H1 (cell line): Measurements from ENCODE around the gene KRT34. TPM values are rescaled to one million over a fixed set of nuclear protein-coding genes. Genes with fewer than 3 reads are reported as not detected.

Source experiments
- CTCF ChIA-PET: fragments of 300-600 bp; sonication (Branson Sonifier 250); formaldehyde crosslinking; loops from one replicate; lab custom pipeline; 2021; ENCODE audit not compliant: partially characterized antibody; lab: Charles Lee
- POLR2A ChIA-PET: fragments of 300-600 bp; sonication (Branson Sonifier 250); formaldehyde crosslinking; loops from one replicate; lab custom pipeline; 2021; ENCODE audit warnings: inconsistent platforms; ENCODE audit not compliant: partially characterized antibody; lab: Charles Lee
- DNase-seq, 2 experiments: peaks; one replicate each; pipeline versions ENCODE4 v3.0.0 to v3.0.0-alpha.2; 2010 to 2022; ENCODE audit warnings: low spot score in 2 of 2, low read depth in 1 of 2, mixed read lengths in 1 of 2
- FAIRE-seq: peaks from 2 replicates; lab custom pipeline; 2011; peaks lifted over from hg19 to GRCh38; lab: Jason Lieb, UNC
- H2AFZ ChIP-seq: 2 replicates; pipeline ENCODE4 v1.8.1; 2012; ENCODE audit warnings: low read length, inconsistent platforms
- H2AK5ac ChIP-seq: 2 replicates; pipeline ENCODE4 v1.6.1; 2013; ENCODE audit warnings: low read depth, low read length
- H2BK120ac ChIP-seq: replicated peaks from 2 replicates; pipeline ENCODE3; 2013; ENCODE audit warnings: low read depth, low read length, inconsistent platforms
- H2BK12ac ChIP-seq: 2 replicates; pipeline ENCODE4 v1.6.1; 2013; ENCODE audit warnings: low read depth, low read length
- H2BK15ac ChIP-seq: 2 replicates; pipeline ENCODE4 v1.6.1; 2013; ENCODE audit warnings: low read length
- H2BK20ac ChIP-seq: 2 replicates; pipeline ENCODE4 v1.6.1; 2013; ENCODE audit warnings: low read length
- H2BK5ac ChIP-seq: 2 replicates; pipeline ENCODE4 v1.6.1; 2013; ENCODE audit warnings: low read depth, low read length
- H3K14ac ChIP-seq: 2 replicates; pipeline ENCODE4 v1.6.1; 2013; ENCODE audit warnings: inconsistent platforms; ENCODE audit not compliant: insufficient read length
- H3K18ac ChIP-seq: 2 replicates; pipeline ENCODE4 v1.6.1; 2013; ENCODE audit warnings: low read length; ENCODE audit errors: extremely low read depth
- H3K23ac ChIP-seq: 2 replicates; pipeline ENCODE4 v1.6.1; 2013; ENCODE audit warnings: inconsistent platforms; ENCODE audit not compliant: insufficient read length
- H3K23me2 ChIP-seq: 2 replicates; pipeline ENCODE4 v1.6.1; 2013; ENCODE audit warnings: low read depth, low read length
- H3K27ac ChIP-seq: 2 replicates; pipeline ENCODE4 v1.6.1; 2011; ENCODE audit warnings: low read depth, low read length, inconsistent platforms
- H3K27me3 ChIP-seq, 4 experiments: replicated peaks in 1 of 4; 1 replicate in 1 of 4; 2 replicates in 3 of 4; pipeline versions ENCODE4 v1.6.1 to v1.8.1; 2011 to 2013; ENCODE audit warnings: low read length in 3 of 4, mild to moderate bottlenecking in 3 of 4, inconsistent platforms in 2 of 4, mixed read lengths in 2 of 4, moderate library complexity in 1 of 4; ENCODE audit not compliant: control insufficient read depth in 3 of 4, insufficient read depth in 3 of 4; ENCODE audit errors: extremely low read depth in 1 of 4
- H3K36me3 ChIP-seq, 4 experiments: 2 replicates each; pipeline versions ENCODE4 v1.6.1 to v1.8.1; 2011 to 2013; ENCODE audit warnings: mild to moderate bottlenecking in 4 of 4, low read length in 3 of 4, moderate library complexity in 2 of 4, control low read depth in 1 of 4, inconsistent platforms in 1 of 4; ENCODE audit not compliant: insufficient read depth in 4 of 4, control insufficient read depth in 2 of 4
- H3K4ac ChIP-seq: replicated peaks from 2 replicates; pipeline ENCODE3; 2013; ENCODE audit warnings: low read length, low read depth, mixed read lengths, inconsistent platforms; ENCODE audit not compliant: insufficient read length
- H3K4me1 ChIP-seq, 4 experiments: replicated peaks in 1 of 4; 1 replicate in 1 of 4; 2 replicates in 3 of 4; pipeline versions ENCODE4 v1.6.1 to v1.8.1; 2011 to 2013; ENCODE audit warnings: low read length in 3 of 4, inconsistent platforms in 2 of 4, mixed read lengths in 1 of 4; ENCODE audit not compliant: insufficient read depth in 4 of 4, control insufficient read depth in 3 of 4
- H3K4me2 ChIP-seq, 2 experiments: 2 replicates each; pipeline versions ENCODE4 v1.6.1 to v1.8.1; 2011 to 2013; ENCODE audit warnings: low read depth in 2 of 2, low read length in 2 of 2, control low read depth in 1 of 2, inconsistent platforms in 1 of 2, mild to moderate bottlenecking in 1 of 2; ENCODE audit not compliant: insufficient read depth in 1 of 2
- H3K4me3 ChIP-seq, 4 experiments: fragments of 200-600, 300-600 bp in 1 of 4; sonication (generic), shearing (Covaris generic), sonication (Bioruptor Twin) in 1 of 4; 2 replicates each; pipeline versions ENCODE4 v1.5.1 to v1.8.1; 2011 to 2016; ENCODE audit warnings: low read length in 4 of 4, low read depth in 3 of 4, control low read depth in 2 of 4, inconsistent platforms in 2 of 4, mild to moderate bottlenecking in 2 of 4, mixed read lengths in 1 of 4, moderate library complexity in 1 of 4; ENCODE audit not compliant: insufficient read depth in 2 of 4; ENCODE audit errors: extremely low read depth in 1 of 4
- H3K56ac ChIP-seq: replicated peaks from 2 replicates; pipeline ENCODE3; 2013; ENCODE audit warnings: low read depth, mild to moderate bottlenecking, mixed read lengths, low read length, inconsistent platforms; ENCODE audit not compliant: insufficient read length
- H3K79me1 ChIP-seq: 2 replicates; pipeline ENCODE4 v1.6.1; 2013; ENCODE audit warnings: low read depth, low read length, control low read depth
- H3K79me2 ChIP-seq, 2 experiments: 2 replicates each; pipeline versions ENCODE4 v1.6.1 to v1.8.1; 2012 to 2013; ENCODE audit warnings: low read length in 2 of 2, mild to moderate bottlenecking in 2 of 2, inconsistent platforms in 1 of 2; ENCODE audit not compliant: insufficient read depth in 2 of 2, control insufficient read depth in 1 of 2
- H3K9ac ChIP-seq, 4 experiments: replicated peaks in 1 of 4; 1 replicate in 1 of 4; 2 replicates in 3 of 4; pipeline versions ENCODE4 v1.6.1 to v1.8.1; 2011 to 2013; ENCODE audit warnings: low read depth in 3 of 4, low read length in 3 of 4, control low read depth in 2 of 4, mild to moderate bottlenecking in 2 of 4, moderate library complexity in 2 of 4, inconsistent platforms in 1 of 4; ENCODE audit errors: extremely low read depth in 1 of 4
- H3K9me3 ChIP-seq, 2 experiments: 2 replicates each; pipeline versions ENCODE4 v1.6.1 to v1.8.1; 2012 to 2013; ENCODE audit warnings: mild to moderate bottlenecking in 2 of 2, moderate library complexity in 2 of 2, control low read depth in 1 of 2, inconsistent platforms in 1 of 2, low read depth in 1 of 2, low read length in 1 of 2, mixed read lengths in 1 of 2; ENCODE audit not compliant: insufficient read depth in 2 of 2
- H4K20me1 ChIP-seq, 2 experiments: replicated peaks in 1 of 2; 2 replicates each; pipeline versions ENCODE3 to v1.8.1; 2011 to 2013; ENCODE audit warnings: inconsistent platforms in 2 of 2, low read length in 2 of 2, mild to moderate bottlenecking in 1 of 2; ENCODE audit not compliant: insufficient read depth in 2 of 2, control insufficient read depth in 1 of 2
- H4K5ac ChIP-seq: 2 replicates; pipeline ENCODE4 v1.6.1; 2013; ENCODE audit warnings: low read length, low read depth, mixed read lengths, inconsistent platforms; ENCODE audit not compliant: insufficient read length
- H4K8ac ChIP-seq: 2 replicates; pipeline ENCODE4 v1.8.0; 2013; ENCODE audit warnings: mild to moderate bottlenecking, moderate library complexity, low read length, inconsistent platforms; ENCODE audit not compliant: insufficient read depth; ENCODE audit errors: extremely low read depth
- H4K91ac ChIP-seq: replicated peaks from 2 replicates; pipeline ENCODE3; 2013; ENCODE audit warnings: low read length, mixed read lengths, inconsistent platforms; ENCODE audit not compliant: insufficient read length
- ASH2L ChIP-seq: fragments of 200-600, 300-600 bp; sonication (generic); IDR thresholded peaks from one replicate; pipeline ENCODE4 v1.7.1; 2017; ENCODE audit warnings: low read length
- BACH1 ChIP-seq: IDR thresholded peaks from 2 replicates; pipeline ENCODE4 v1.6.1; 2012; ENCODE audit warnings: low read length, improper control_type of control experiment
- CREB1 ChIP-seq: IDR thresholded peaks from 2 replicates; pipeline ENCODE4 v1.6.1; 2012; ENCODE audit warnings: inconsistent platforms
- KDM1A ChIP-seq: fragments of 200-600, 300-600 bp; sonication (generic); IDR thresholded peaks from 2 replicates; pipeline ENCODE4 v1.7.1; 2016; ENCODE audit warnings: mild to moderate bottlenecking, low read length, borderline replicate concordance
- NRF1 ChIP-seq: IDR thresholded peaks from 2 replicates; pipeline ENCODE4 v1.6.1; 2011; ENCODE audit warnings: mild to moderate bottlenecking, low read depth, low read length, improper control_type of control experiment
- POU5F1 ChIP-seq: IDR thresholded peaks from 2 replicates; pipeline ENCODE4 v1.6.1; 2011; ENCODE audit warnings: low read depth, mild to moderate bottlenecking, low read length, moderate library complexity
- SAP30 ChIP-seq: fragments of 300-600 bp; sonication (generic); IDR thresholded peaks from 2 replicates; pipeline ENCODE4 v1.7.1; 2012; ENCODE audit warnings: low read length, moderate library complexity, mild to moderate bottlenecking, inconsistent platforms; ENCODE audit not compliant: insufficient read depth, insufficient replicate concordance
- SIN3A ChIP-seq, 2 experiments: IDR thresholded peaks in 1 of 2; conservative IDR thresholded peaks in 1 of 2; 2 replicates each; pipeline ENCODE4 v1.6.1; 2011 to 2012; ENCODE audit warnings: low read length in 2 of 2, improper control_type of control experiment in 1 of 2, low read depth in 1 of 2, mild to moderate bottlenecking in 1 of 2
- WGBS, 2 experiments: shearing (Covaris generic) in 1 of 2; methylation state at CpG; one replicate each; pipeline versions ENCODE4 v1.1.6 to v1.1.7; 2013 to 2015; ENCODE audit warnings: low lambda C conversion rate in 2 of 2, mixed read lengths in 2 of 2, inconsistent platforms in 1 of 2, low coverage in 1 of 2, missing lambda C conversion rate in 1 of 2; ENCODE audit not compliant: insufficient replicate concordance in 2 of 2, insufficient coverage in 1 of 2, insufficient read length in 1 of 2; ENCODE audit errors: extremely low coverage in 1 of 2, missing lambda C conversion rate in 1 of 2; 5-methylcytosine and 5-hydroxymethylcytosine counted together
- polyA plus RNA-seq, 7 experiments: library from polyadenylated mRNA; depleted of rRNA in 3 of 7; stranded (reverse) in 5 of 7; unstranded in 2 of 7; fragments of >200 nt in 5 of 7; fragments of 200-250 nt in 2 of 7; gene quantifications; 1 replicate in 5 of 7; 2 replicates in 1 of 7; 4 replicates in 1 of 7; pipeline versions ENCODE4 v1.2.1 to v1.2.3, GENCODE V29; 2011 to 2013; ENCODE audit warnings: missing spikeins in 2 of 7, mixed read lengths in 2 of 7
- total RNA-seq: library from RNA; stranded (reverse); fragmentation: NEBNext Ultra II Directional; extraction: Animal tissue kit (Norgen Biotek cat#: 25700); gene quantifications from 2 replicates; pipeline ENCODE4 v1.2.1, GENCODE V29; 2021

The KRT34 gene
- total and polyA plus RNA-seq, 2 of the 8 experiments (the other 6 are each of a cell fraction or from before 2014, with no cell fraction given): not detected

DNA sequence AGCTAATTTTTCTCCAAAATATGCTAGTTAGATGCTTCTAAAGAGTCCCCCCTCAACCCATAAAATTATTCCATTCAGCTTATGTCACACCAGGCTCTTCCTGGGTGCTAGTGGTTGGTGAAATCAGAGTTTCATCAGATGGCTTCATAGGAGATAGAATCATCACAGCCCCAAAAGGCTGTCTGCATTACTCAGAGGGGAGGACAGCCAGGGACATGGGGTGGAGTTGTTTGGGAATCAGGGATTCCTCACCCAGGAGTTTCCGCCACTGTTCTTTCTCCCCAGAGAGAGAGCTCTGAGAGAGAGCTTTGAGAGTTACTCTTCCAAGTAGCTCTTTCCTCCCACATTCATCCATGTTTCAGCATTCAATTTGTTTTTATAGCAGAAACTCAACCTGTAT, 288 bp upstream of the KRT34 start:
- Histone ChIP-seq H3K4me1 (no peaks in the 10 kb centered on the region), H2BK12ac (no peak overlapping the region), H3K4me2 (no peak overlapping the region), H4K5ac (no peak overlapping the region), H3K23ac (no peak overlapping the region), H3K23me2 (no peaks in the 10 kb centered on the region; the same call in 1 of the 2 replicates), H3K9ac (no peak overlapping the region), H3K27me3 (no peaks in the 10 kb centered on the region), H2AFZ (no peak overlapping the region), H2BK15ac (no peak overlapping the region), H3K4ac (no peak overlapping the region), H3K27ac (no peak overlapping the region), H4K91ac (no peak overlapping the region), H2BK20ac (no peak overlapping the region), H3K79me2 (no peaks in the 10 kb centered on the region), H2BK120ac (no peak overlapping the region), H2BK5ac (no peak overlapping the region), H2AK5ac (no peak overlapping the region), H3K56ac (no peak overlapping the region), H3K14ac (no peak overlapping the region), H3K79me1 (no peaks in the 10 kb centered on the region), H3K9me3 (no peaks in the 10 kb centered on the region; a peak in 1 of 4 replicates), H3K36me3 (no peaks in the 10 kb centered on the region), H4K20me1 (no peaks in the 10 kb centered on the region), H3K18ac (no peak overlapping the region), H3K4me3 (no peak overlapping the region), H4K8ac (no peak overlapping the region)
- ChIA-PET POLR2A (no interaction called here), CTCF (interaction anchor here (0.8 to 1.7 kb wide), 4 partner anchors 10 to 280 kb away, joined by 4 read pairs; no protein-coding TSS in a partner anchor)
- no peak for DNase-seq
- 91% methylated on average over 1 of the region's 1 CpG; no CpG with 5 or more reads in 1 of the 2 experiments for WGBS, 2 experiments
- no peak for FAIRE-seq
- TF ChIP-seq KDM1A (no peak), POU5F1 (no peak), SIN3A (conservative IDR thresholded peaks at IDR 0.05 in 1 of 2, IDR thresholded peaks at IDR 0.05 in 1 of 2; ENCODE audit: low read depth in 1 of 2, low read length in 2 of 2) (no peak), BACH1 (no peak), ASH2L (no peak), CREB1 (no peak), SAP30 (no peak), NRF1 (no peak)
